ENCODE measurements around the gene TSPAN1.

The TSPAN1 gene

DNA sequence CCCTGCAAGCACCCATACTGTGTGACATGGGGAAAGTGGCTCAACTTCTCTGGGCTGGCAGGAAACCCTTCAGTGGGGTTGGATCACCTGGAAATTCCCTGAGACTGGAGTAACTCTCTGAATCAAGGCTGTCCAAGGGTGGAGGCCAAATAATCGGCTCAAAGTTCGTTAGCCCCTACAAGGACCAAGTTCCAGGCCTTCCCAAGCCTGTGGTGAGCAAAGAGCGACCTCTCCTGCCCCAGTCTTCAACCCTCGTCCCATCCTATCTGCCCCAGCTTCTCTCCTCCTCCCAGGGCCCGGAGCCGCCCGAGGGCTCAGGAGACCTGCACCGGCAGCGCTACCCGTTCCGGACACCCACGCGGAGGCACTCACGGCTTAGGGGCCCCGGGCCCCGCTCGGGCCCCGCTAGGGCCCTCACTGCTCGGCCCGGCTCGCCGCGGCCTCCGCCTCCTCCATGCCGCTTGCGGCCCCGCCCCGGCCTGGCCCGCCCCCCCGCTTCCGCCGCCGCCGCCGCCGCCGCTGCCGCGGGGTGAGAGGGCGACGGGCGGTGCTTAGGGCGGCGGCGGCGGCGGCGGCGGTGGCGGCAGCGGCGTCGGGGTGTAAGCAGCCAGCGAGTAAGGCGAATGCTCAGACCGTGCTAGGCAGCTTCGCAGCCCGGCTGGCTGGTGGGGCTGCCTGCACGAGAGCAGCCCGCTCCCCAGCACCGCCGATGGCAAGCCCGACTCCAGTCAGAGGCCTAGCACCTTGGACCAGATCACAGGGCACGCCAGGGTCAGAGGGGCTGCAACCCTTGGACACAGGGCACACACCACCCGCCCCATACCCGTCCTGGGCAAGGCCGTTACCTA is 23.3 kb downstream of the TSPAN1 start, which contains the start of gene POMGNT1:
Gene POMGNT1, minus strand, starts transcription at position 471 of the 848 bp plus-strand sequence. CDS start 613 bp downstream, outside the sequence.
- no peak for TF ChIP-seq Cebpa-rat (IDR thresholded peaks at IDR 0.05)
- peak within 1 kb of the TSS; percentile 57 to 91 (median 84); a peak in 21 of 22 replicates for H3K27ac ChIP-seq

DNA sequence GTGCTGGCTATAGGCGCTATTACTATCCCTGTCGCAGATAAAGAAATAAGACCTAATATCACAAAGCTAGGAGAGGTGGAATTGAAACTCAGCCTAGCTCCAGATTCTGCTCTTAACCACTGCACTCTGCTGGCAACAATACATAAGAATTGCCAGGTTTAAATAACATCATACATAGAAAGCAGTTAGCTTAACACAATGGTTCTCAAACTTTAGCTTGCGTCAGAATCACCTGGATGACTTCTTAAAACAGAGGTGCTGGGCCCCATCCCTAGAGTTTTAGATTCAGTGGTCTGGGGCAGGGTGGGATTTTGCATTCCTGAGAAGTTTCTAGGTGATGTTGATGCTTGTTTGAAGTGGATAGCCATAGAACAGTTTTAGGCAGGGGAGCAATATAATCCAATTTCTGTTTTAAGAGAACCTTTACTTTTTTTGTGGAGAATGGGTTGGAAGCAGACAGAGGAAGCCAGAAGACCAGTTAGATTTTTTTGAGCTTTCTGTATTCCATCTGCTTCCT is 24.4 kb downstream of the TSPAN1 start:
- peak overlapping the region in 9 of 11 experiments; percentile 84 to 95 (median 86); a peak in 14 of 22 replicates for H3K9ac ChIP-seq
- peak overlapping the region in 1 of 11 experiments; percentile 76; a peak in 2 of 22 replicates for H3K27ac ChIP-seq
- H3K36me3 ChIP-seq, result peaks cover 10 to 26% (median 16%) of the 10 kb centered on the region in 11 experiments; a peak in 18 of 22 replicates
- no peaks in the 10 kb centered on the region for H3K9me3 ChIP-seq (replicated peaks in 1 of 11)
- peak overlapping the region; percentile 87 to 99 (median 96) for H3K4me2 ChIP-seq
- peak overlapping the region; percentile 67 to 81 (median 76); a peak in 17 of 20 replicates for H3K4me3 ChIP-seq
- TF ChIP-seq Cebpa-rat (IDR thresholded peaks at IDR 0.05), result no peak
- H4K20me1 ChIP-seq, result no peaks in the 10 kb centered on the region
- peaks cover 0 to 17% (median 12%) of the 10 kb centered on the region in 11 experiments; a peak in 15 of 22 replicates for H3K27me3 ChIP-seq
- peaks cover 45 to 63% (median 59%) of the 10 kb centered on the region in 10 experiments for H3K4me1 ChIP-seq

More for the DNA sequence above, 23.3 kb downstream of the TSPAN1 start, which contains the start of gene POMGNT1:
- peak within 1 kb of the TSS; percentile 87 to 99 (median 96) for H3K4me2 ChIP-seq
- H3K4me3 ChIP-seq, result peak within 1 kb of the TSS; percentile 67 to 81 (median 76)
- H3K27me3 ChIP-seq, result peaks cover 0 to 6% (median 3%) of the 10 kb centered on the region in 11 experiments; a peak in 12 of 22 replicates
- H3K36me3 ChIP-seq, result peaks cover 19 to 37% (median 27%) of the 10 kb centered on the region in 11 experiments
- peak within 1 kb of the TSS; percentile 84 to 95 (median 86) for H3K9ac ChIP-seq
- H3K9me3 ChIP-seq (replicated peaks in 1 of 11), result no peaks in the 10 kb centered on the region
- H4K20me1 ChIP-seq, result no peaks in the 10 kb centered on the region
- peaks cover 34 to 52% (median 48%) of the 10 kb centered on the region in 10 experiments for H3K4me1 ChIP-seq

DNA sequence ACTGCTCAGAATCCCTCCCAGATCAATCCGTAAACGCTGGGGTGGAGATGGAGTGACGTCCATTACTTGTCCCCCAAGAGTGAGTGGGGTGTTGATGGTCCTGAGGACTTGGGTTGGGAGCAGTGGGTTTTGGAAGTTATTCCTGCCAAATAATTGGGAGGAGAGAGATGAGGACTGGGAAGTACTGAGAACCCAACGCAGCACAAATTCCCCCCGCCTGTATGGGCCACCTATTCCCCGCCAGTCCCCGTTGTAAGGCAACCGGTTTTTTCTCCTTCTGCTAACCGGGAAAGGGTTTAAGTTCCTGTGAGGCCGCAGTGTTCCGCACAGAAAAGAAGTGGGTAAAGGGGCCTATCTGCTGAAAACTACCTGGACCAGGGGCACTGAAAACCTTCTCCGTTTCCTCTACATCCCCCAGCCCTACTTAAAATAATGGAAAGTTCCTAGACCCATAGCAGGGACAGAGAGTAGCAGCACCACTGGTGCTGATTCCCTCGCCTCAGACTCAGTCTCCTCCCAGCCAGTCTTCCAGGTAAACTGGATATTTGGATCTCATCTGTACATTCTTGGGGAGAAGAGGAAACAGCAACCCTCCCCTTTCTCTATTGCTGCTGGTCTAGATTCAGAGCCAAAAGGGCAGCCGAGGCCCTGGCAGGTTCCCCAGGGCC is 29.0 kb downstream of the TSPAN1 start:
- no peaks in the 10 kb centered on the region for H3K9me3 ChIP-seq (replicated peaks in 1 of 11)
- H3K4me2 ChIP-seq, result peak overlapping the region; percentile 91 to 99 (median 98)
- no peaks in the 10 kb centered on the region for H4K20me1 ChIP-seq
- peak overlapping the region in 1 of 11 experiments; percentile 26; a peak in 1 of 22 replicates for H3K27ac ChIP-seq
- H3K36me3 ChIP-seq, result no peaks in the 10 kb centered on the region
- peaks cover 31 to 50% (median 42%) of the 10 kb centered on the region in 10 experiments for H3K4me1 ChIP-seq
- H3K9ac ChIP-seq, result peak overlapping the region in 10 of 11 experiments; percentile 54 to 83 (median 71); a peak in 18 of 22 replicates
- H3K4me3 ChIP-seq, result peak overlapping the region; percentile 54 to 76 (median 69); a peak in 19 of 20 replicates
- H3K27me3 ChIP-seq, result peaks cover 0 to 18% (median 12%) of the 10 kb centered on the region in 11 experiments; a peak in 15 of 22 replicates
- TF ChIP-seq Cebpa-rat (IDR thresholded peaks at IDR 0.05), result no peak

DNA sequence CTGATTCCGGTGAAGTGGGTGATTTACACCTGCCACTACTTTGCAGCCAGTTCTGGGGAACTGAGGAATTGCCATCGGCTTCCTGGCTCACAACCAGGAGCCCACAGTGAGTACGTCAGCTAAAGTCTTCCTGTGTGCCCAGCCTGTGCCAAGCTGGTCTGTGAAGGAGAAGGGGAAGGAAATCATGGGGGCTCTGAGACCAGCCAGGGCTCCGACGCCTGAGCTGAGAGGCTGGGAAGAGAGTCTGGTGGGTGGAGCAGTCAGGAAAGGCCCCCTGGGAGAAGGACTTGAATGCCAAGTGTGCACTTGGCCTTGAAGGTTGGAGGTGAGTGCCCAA is 29.5 kb downstream of the TSPAN1 start:
- Histone ChIP-seq H3K36me3 (no peaks in the 10 kb centered on the region), H3K9me3 (replicated peaks in 1 of 11) (no peaks in the 10 kb centered on the region), H3K4me1 (peaks cover 26 to 45% (median 37%) of the 10 kb centered on the region in 10 experiments), H3K27me3 (peaks cover 0 to 18% (median 12%) of the 10 kb centered on the region in 11 experiments; a peak in 15 of 22 replicates), H4K20me1 (no peaks in the 10 kb centered on the region), H3K9ac (peak overlapping the region in 2 of 11 experiments; percentile 75 to 76; a peak in 1 of 22 replicates), H3K4me3 (peak overlapping the region in 6 of 10 experiments; percentile 63 to 76 (median 71); a peak in 6 of 20 replicates), H3K4me2 (peak overlapping the region; percentile 91 to 99 (median 98)), H3K27ac (no peak overlapping the region)
- no peak for TF ChIP-seq Cebpa-rat (IDR thresholded peaks at IDR 0.05)

DNA sequence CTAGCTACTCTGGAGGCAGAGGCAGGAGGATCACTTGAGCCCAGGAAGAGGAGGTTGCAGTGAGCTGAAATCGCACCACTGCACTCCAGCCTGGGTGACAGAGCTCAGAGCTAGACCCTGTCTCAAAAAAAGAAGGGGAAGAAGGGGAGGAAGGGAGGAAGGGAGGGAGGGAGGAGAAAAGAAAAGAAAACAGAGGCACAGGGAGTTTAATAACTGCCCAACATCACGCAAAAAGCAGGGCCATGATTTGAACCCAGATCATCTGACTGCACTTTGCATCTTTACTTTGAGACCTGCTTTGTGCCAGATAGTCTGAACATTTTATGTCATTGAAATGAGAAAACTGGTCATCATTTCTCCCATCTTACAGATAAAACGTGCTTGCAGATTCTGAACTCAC is 30.3 kb downstream of the TSPAN1 start:
- no peak overlapping the region for H3K27ac ChIP-seq

DNA sequence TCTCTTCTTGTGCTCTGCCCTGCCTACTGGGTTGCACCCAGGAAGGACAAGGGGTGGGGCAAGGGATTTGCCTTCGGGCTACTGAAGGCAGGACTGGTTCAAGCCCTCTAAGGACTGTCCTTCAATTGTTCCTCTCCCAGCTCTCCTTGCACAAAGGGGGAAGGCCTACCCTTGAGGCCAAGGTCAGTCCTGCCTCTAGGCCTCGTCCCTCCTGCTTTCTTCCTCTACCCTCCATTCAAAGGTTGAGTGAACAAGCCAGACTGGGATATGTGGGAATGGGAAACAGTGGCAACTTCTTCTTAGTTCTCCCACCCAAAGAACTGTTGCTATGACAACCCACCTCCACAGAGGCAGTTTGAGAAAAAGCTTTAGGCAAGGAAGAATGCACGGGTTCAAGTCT is 30.9 kb downstream of the TSPAN1 start:
- Histone ChIP-seq H3K9me3 (replicated peaks in 1 of 11) (no peaks in the 10 kb centered on the region), H3K4me3 (no peak overlapping the region), H3K4me2 (peak overlapping the region in 4 of 11 experiments; percentile 2 to 98 (median 28); a peak in 4 of 22 replicates), H3K27ac (no peak overlapping the region), H3K9ac (no peak overlapping the region), H3K27me3 (peaks cover 0 to 18% (median 12%) of the 10 kb centered on the region in 11 experiments; a peak in 15 of 22 replicates), H4K20me1 (no peaks in the 10 kb centered on the region), H3K36me3 (no peaks in the 10 kb centered on the region), H3K4me1 (peaks cover 25 to 45% (median 40%) of the 10 kb centered on the region in 10 experiments)
- TF ChIP-seq Cebpa-rat (IDR thresholded peaks at IDR 0.05), result no peak

More for the DNA sequence above, 30.3 kb downstream of the TSPAN1 start:
- Histone ChIP-seq H3K9ac (no peak overlapping the region), H3K27me3 (peaks cover 0 to 18% (median 12%) of the 10 kb centered on the region in 11 experiments; a peak in 15 of 22 replicates), H3K36me3 (no peaks in the 10 kb centered on the region), H3K4me3 (no peak overlapping the region), H3K4me2 (peak overlapping the region in 5 of 11 experiments; percentile 2 to 98 (median 35); a peak in 7 of 22 replicates), H3K4me1 (peaks cover 25 to 45% (median 40%) of the 10 kb centered on the region in 10 experiments), H4K20me1 (no peaks in the 10 kb centered on the region), H3K9me3 (replicated peaks in 1 of 11) (no peaks in the 10 kb centered on the region)
- TF ChIP-seq Cebpa-rat (IDR thresholded peaks at IDR 0.05), result no peak

DNA sequence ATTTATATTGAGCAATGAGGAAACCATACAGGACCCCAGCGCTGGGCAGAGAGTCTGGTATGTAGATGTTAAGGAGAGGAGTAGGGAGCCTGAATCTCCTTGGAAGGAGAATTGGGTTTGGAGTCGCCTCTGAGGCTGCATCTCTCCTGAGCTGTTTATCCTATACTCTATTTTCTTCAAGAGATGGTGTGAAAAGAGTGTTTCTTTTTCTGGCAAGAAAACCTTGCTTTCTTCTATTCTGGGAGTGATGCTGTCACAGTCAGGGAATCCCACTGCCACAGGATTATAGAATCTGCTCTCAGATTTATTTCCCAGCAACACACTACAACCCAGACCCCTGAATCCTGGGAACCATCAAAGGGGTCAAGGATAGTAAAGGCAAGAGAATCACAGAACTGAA is 31.5 kb downstream of the TSPAN1 start:
- Histone ChIP-seq H4K20me1 (no peaks in the 10 kb centered on the region), H3K4me1 (peaks cover 25 to 45% (median 40%) of the 10 kb centered on the region in 10 experiments), H3K4me3 (no peak overlapping the region), H3K9ac (no peak overlapping the region), H3K9me3 (replicated peaks in 1 of 11) (no peaks in the 10 kb centered on the region), H3K27me3 (peaks cover 0 to 18% (median 12%) of the 10 kb centered on the region in 11 experiments; a peak in 15 of 22 replicates), H3K27ac (no peak overlapping the region), H3K36me3 (no peaks in the 10 kb centered on the region), H3K4me2 (0 out of 22 replicates have a peak overlapping the region, but pooled peaks of 2 of the 11 experiments have one; percentile 33 to 37)
- no peak for TF ChIP-seq Cebpa-rat (IDR thresholded peaks at IDR 0.05)

DNA sequence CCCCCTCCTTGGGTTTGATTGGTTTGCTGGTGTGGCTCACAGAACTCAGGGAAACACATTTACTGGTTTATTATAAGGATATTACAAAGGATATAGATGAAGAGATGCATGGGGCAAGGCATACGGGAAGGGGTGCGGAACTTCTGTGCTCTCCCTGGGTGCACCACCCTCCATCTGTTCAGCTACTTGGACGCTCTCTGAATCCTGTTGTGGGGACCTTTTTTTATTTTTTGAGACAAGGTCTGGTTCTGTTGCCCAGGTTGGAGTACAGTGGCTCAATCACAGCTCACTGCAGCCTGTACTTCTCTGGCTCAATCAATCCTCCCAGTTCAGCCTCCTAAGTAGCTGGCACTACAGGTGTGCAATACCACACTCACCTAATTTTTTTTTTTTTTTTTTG is 35.7 kb downstream of the TSPAN1 start:
- no peak overlapping the region for H3K9ac ChIP-seq
- no peak overlapping the region for H3K4me2 ChIP-seq
- peaks cover 0 to 15% (median 12%) of the 10 kb centered on the region in 10 experiments; a peak in 16 of 20 replicates for H3K4me1 ChIP-seq
- no peaks in the 10 kb centered on the region for H4K20me1 ChIP-seq
- TF ChIP-seq Cebpa-rat (IDR thresholded peaks at IDR 0.05), result no peak
- no peaks in the 10 kb centered on the region for H3K27me3 ChIP-seq
- peaks cover 0 to 3% (median 0%) of the 10 kb centered on the region in 11 experiments; a peak in 3 of 22 replicates for H3K9me3 ChIP-seq (replicated peaks in 1 of 11)
- H3K36me3 ChIP-seq, result no peaks in the 10 kb centered on the region
- H3K27ac ChIP-seq, result no peak overlapping the region
- no peak overlapping the region for H3K4me3 ChIP-seq

All from BLaER1 treated with 17β-estradiol and CSF1 and Interleukin-3, amounts not matched to agents 10 nM and 100 nM (cell line).